Stimulated activated CD4-positive, alpha-beta T cell treated with anti-CD3 and anti-CD28 coated beads, Interleukin-1b, Interleukin-23, amount 100 ng/mL, for 4 hours (primary cell): Measurements from ENCODE around the gene EFCAB10.
A peak's percentile ranks its signal among the peaks of the same experiment; 100 is the strongest.
"Not testable (repeated sequence)": the region's sequence is repeated elsewhere in the genome, so short reads cannot be mapped to it uniquely, and the experiment has no call there.

Experiments
- DNase-seq, 2 donors: peaks; one replicate each; pipeline ENCODE4 v3.0.0-alpha.2; 2020; ENCODE audit warnings: low read depth in 2 of 2

Gene EFCAB10

DNA sequence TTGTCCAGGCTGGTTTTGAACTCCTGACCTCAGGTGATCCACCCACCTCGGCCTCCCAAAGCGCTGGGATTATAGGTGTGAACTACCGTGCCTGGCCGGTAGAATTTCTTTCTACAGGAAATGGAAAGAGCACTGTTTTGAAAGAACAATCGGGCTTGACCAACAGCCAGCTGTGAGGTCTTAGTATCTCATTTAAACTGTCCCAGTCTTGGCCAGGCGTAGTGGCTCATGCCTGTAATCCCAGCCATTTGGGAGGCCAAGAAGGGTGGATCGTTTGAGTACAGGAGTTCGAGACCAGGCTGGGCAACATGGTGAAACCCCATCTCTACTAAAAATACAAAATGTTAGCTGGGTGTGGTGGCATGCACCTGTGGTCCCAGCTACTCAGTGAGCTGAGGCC, 17.8 kb upstream of the EFCAB10 start:
- not testable (repeated sequence) for DNase-seq

DNA sequence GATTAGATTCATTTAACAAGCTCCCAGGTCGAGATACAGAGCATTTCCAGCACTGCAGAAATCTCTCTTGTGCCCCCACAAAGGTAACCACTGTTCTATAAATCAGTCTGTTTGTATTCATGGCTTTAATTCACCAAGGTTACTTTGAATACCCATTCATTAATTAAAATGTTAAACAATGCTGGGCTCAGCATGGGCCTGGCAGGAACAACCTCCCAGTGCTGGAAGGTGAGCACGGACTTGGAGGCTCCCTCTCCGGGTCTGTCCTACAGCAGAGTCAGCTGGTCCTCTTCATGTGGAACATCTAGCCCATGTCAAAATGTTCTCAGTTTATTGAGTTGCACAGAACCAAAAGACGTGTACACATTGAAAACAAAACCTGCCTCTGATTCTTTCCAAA, 15.6 kb upstream of the EFCAB10 start:
- DNase-seq: no peak

DNA sequence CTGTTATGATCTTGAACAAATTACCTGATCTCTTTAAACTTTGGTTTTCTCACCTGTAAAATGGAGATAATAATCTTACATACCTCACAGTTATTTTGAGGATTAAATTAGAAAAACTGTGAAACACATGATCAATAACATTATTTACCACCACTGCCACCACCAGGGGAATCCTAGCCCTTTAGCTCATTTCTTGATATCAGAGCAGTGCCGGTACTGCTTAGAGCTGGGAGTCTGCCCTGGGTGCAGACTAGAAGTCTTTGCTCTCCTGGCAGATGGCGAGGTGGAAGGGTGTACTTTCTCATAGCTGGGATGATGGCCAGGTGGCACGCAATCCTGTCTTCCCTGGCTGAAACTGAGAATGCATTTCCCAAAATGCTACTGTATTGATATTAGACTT, 12.7 kb upstream of the EFCAB10 start:
- no peak for DNase-seq

DNA sequence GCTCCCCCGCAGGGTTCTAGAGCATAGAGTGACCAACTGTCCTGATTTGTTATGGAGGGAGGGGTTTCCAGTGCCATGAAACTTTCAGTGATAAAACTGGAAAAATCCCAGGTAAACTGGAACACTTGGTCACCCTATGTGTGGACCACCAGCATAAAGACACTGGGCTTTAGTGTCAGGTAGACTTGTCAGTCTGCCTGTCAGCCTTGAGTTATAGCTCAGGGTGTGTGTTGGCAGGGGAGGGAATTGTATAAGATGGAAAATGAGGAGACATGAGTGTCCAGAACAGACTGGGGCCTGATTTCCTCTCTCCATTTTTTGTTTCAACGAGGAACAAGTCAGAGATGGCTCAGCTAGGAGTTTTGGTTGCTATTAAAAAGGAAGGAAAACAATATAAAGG, 10.2 kb upstream of the EFCAB10 start:
- DNase-seq: no peak

DNA sequence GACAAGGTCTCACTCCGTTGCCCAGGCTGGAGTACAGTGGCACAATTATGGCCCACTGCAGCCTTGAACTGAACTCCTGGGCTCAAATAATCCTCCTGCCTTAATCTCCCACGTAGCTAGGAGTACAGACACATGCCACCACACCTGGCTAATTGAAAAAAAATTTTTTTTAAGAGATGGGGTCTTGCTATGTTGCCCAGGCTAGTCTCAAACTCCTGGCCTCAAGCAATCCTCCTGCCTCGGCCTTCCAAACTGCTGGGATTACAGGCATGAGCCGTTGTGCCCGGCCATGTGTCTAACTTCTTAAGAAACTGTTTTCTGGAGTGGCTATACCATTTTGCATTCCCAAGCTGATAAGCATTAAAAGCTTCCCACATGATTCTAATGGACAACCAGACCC, 9.5 kb upstream of the EFCAB10 start:
- no peak for DNase-seq

DNA sequence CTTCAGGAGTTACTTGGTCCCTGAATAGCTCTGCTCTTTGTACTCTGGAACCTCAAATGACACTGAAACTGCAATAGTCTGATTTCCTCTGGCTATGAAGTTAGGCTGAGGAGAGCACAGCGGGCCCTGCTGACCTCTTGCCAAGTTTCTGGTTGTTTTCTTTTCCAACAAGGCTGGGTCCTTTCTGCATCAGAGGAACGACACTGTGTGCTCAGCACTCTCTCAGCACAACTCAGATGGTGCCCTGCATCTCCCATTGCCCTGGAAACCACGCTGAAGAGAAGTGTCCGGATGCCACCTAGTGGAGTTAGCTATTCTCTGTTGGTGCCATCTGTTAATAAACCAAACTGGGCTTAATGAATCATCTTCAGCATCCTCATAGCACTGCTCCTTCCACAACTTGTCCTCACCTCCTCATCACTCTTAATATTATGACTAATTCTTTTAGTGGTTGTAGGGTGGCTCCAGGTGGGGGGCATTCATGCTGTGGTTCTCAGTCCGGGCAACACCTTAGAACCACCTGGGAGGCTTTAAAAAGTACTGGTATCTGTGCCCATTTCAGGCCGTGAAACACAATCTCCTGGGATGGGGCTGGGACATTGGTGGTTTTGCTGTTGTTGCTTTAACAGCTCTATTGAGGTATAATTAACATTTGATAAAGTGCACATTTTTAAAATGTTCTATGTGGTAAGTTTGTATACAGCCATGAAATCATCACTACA, 8.2 kb upstream of the EFCAB10 start:
- peak; percentile 5 to 25 for DNase-seq

- no peak for DNase-seq
Observed at GRCh38 chr7:105587909-105588635, 6.8 kb upstream of the EFCAB10 start.

DNA sequence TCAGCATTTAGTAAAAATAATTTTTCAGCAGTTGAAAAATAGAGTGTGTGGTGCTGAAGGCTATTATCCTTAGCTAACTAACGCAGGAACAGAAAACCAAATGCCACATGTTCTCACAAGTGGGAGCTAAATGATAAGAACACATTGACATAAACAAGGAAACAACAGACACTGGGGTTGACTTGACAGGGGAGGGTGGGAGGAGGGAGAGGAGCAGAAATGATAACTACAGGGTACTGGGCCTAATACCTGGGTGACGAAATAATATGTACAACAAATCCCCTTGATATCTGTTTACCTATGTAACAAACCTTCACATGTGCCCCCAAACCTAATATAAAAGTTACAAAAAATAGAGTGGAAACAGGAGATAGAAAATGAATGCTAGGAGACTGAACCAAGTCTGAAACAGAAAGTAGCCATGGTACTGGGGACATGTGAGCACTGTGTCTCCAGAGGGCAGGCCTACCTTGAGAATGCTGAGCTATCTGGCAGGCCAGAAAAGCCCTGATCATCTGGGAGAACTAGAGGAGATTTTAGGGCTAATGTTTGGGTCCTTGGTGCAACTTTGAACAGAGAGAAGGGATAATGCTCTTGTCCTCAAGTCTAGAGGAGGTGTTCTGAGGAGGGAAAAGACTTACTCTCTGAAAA, 4.7 kb upstream of the EFCAB10 start:
- no peak for DNase-seq

DNA sequence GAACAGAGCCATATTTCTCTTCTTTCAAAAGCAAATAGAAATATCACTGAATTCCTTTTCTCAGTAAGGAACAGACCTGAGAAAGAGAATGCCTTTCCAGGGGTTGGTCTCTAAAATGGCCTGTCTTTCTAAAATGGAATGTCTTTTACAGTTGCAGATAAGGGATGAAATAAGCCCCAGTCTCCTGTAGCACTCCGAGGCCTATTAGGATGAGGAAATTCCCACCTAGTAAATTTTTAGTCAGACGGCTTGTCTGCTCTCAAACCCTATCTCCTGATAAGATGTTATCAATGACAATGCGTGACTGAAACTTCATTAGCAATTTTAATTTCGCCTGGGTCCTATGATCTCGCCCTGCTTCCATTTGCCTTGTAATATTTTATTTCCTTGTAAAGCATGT, 2.9 kb upstream of the EFCAB10 start:
- DNase-seq: no peak

DNA sequence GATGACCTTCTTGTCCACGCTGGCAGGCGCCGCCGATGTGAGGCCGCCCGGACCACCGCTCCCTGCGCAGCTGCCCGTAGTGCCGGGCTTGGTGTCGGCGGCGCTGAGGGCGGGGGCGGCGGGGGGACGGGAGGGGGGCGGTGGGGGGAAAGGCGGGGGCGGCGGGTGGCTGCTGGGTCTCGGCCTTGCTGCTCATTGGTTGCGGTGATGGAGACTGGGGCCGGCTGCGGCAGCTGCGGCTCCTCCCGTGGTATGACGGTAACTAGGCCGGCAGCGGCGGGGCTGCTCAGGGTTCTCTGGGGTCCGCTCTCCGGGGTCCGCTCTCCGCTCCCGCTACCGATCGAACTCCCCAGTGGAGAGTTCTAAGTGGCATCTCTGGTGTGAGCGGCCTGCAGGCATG, 1.8 kb upstream of the EFCAB10 start:
- no peak for DNase-seq

GRCh38 chr7:105580022-105580740, 1.1 kb downstream of the EFCAB10 start:
- DNase-seq: no peak

DNA sequence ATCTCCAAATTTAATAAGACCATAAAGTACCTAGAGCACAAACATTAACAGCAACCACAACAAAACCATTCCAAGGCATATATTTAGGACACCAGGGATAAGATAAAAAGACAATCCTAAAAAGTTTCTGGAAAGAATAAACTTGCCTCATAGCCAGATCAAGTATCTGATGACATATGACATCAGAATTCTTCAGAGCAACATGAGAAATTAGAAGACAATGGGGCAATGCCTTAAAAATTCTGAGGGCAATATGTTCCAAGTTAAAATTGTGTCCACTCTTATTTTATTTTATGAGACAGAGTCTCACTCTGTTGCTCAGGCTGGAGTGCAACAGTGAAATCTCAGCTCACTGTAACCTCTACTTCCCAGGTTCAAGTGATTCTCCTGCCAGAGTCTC, 2.8 kb downstream of the EFCAB10 start:
- no peak for DNase-seq

DNA sequence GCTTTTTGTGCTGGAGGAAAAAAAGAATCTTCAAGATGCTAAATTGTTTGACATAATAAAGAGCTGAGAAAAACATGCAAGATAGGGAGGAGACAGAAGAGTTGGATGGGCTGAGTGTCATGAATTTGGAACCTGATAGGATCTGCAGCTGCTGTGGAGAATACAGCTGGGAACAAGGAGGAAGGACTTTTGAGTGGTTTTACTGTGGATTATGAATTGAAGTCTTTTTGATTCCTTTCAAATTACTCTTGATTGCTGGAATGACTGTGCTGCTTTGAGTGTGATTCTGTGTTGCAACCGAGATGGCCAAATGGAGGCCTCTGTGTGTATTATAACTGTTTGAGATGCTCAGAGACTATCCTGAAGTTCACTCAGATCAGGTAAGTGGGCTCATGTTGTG, 4.0 kb downstream of the EFCAB10 start:
- DNase-seq: no peak

DNA sequence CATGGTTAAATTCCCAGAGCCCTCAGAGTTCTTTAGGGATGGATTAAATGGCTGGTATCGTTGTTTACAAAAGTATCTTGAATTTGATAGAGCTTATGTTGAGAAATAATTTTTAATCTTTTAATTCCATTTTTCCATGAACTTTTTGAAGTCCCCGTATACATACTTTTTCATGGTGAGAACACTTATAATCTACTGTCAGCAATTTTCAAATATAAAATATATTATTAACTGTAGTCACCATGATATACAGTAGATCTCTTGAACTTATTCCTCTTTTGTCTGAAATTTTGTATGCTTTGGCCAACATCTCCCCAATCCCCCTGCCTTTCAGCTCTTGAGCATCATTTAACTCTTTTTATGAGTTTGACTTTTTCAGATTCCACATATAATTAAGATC, 9.4 kb downstream of the EFCAB10 start:
- no peak for DNase-seq

DNA sequence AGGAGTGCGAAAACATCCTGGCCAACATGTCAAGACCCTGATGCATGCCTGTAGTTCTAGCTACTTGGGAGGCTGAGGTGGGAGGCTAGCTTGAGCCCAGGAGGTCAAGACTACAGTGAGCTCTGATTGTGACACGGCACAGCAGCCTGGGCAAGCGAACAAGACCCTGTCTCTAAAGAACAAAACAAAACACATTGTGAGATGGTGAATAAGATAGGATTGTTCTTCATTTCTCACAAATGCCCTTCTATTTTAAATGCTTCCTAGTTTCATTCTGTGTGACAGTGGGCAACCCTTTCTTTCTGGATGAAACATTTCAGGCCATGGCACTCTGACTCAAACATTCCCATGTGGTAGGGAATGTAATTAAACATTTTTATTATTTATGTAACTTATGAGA, 13.5 kb downstream of the EFCAB10 start:
- DNase-seq: no peak

DNA sequence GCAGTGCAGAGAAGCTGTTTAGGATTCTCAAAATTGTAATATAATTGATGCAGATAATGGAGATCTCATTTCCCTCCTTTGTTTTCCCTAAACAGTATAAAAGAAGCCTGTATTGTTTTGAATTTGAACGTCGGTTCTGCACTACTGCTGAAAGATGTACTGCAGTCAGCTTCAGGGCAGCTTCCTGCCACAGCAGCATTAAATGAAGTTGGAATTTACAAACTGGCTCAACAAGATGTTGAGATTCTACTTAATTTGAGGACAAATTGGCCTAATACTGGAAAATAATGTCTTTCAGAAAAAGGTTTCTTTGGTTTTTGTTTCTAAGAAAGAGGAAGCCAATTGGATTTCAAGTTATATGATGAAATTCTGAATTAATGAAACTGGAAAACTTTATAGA, 14.3 kb downstream of the EFCAB10 start:
- DNase-seq: no peak

- DNase-seq: no peak
Observed at GRCh38 chr7:105565190-105565589, 16.1 kb downstream of the EFCAB10 start.

DNA sequence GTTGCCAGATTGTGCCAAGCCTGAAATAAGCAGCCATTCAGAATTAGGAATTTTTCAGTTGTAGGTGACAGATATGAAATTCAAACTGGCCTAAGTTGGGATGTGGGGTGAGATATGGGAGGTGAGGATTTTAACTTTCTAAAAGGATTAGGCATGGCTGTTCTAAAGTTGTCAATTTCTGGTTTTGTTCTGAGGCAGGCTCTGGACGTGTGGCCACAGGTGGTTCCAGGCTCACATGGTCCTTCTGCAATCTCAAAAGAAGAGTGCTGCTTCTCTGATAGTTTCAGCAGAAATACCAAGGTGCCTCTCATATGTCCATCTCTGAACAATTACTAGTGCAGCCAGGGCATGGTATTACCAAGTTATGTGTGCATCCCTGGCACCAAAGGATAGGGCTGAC, 21.4 kb downstream of the EFCAB10 start:
- DNase-seq: no peak

DNA sequence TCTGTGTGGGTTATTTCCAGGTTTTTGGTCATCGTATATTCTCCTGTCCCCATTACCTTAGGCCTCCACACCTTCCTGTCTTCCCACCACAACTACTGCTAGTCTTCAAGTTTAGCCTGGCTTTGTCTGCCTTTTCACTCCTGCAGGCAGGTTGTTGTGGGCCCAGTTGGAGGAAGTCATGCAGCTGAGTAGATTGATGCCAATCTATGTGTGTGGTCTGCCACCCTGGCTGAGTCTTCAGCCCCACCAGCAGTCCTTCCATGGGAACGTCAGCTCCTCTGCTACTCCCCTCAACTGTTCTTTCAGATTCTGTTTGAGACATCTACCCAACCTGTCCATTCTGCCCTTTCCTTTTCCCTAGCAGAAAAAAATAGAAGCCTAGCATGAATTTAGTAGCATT, 43.0 kb downstream of the EFCAB10 start:
- DNase-seq: no peak

DNA sequence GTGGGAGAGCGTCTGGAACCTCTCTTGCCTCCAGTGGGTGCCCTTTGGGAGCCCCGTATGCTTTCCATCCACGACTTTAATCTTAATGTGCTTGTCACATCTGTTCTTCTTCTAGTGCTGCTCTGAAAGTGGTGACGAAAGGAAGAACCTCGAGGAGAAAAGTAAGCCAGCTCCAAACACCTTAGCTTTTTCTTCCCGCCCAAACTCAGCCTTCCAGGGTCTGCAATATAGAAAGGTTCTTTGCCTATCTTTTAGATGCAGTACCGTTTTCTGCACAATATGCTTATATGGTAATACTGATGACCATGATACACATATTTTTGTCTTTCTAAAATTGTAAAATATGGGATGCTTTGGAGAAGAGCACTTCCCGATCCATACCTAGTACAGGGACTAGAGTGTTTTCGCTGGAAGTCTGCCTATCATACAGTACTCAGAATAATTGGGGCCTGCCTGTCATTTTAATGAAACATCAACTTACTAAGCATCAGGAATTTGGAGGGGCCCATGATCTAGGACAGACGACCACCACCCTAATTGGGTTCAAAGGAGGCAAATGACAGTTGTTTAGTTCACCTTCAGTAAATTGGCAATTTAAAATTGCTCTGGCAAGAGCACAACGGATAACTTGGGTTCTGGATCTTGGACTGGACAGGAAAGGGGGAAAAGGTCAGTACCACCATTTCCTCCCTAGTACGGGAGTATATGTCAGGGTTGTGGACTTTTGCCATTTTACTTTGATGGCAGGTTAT, 48.4 kb downstream of the EFCAB10 start:
- no peak for DNase-seq

DNA sequence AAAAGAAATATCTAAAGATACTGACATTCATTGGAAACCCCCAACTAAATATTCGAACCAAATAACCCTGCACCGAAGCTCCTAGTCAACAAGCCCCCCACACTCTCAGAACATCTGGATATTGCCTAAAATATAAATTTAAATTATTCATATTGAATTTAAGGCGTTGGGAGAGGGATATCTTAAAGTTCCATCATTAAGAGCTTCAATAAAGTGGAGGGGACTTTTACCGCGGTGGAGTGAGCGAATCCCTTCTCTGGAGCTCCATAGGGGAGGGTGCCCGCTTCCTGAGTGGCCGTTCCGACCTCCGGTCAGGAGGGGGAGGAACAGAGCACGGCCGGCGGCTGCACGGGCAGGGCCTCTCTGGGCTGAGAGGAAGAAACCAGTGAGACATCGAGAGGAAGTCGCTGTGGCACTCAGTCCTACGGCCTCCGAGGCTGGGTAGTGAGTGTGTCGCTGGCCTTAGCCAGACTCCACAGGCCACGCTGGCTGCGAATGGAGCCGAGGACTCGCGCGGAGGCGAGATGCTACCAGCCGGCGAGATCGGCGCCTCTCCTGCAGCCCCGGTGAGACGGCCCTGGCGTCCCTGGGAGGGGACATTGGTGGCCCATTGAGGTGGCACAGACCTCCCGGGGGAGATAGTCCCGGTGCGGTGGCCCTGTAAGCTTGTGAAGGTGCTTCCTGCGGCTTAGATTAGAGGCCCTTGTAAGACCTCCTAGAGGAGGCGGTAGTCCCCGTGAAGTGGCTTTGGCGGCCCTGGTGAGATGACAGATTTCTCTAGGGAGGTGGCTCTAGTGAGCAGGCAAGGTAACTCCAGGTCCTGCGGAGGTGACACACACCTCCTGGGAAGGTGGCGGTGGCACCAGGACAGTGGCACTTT, 49.3 kb downstream of the EFCAB10 start, which contains the start of gene RINT1:
Gene RINT1, plus strand, starts transcription at position 410 of the 880 bp plus-strand sequence. Its CDS starts 115 bp downstream, at position 525.
- peak; percentile 82 to 88 for DNase-seq
